Measurements from ENCODE around the gene KCTD1.

DNA sequence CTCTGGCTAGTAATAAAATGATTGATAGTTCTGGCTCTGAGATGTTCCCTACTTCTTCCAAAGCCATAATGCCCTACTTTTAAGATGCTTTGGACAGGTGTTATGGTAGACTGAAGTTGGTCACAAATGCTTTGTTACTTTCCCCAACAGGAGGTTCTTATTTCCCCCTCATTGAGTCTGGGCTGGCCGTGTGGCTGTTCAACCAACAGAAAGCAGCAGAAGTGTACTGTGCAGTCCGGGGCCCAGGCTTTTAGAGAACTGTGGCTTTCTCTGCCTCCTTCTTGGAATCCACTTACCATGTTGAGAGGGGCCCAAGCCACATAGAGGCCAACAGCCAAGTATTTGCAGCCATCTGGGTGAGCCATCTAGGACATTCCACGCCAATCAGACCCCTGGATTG, 94.2 kb downstream of the KCTD1 start:
- TF ChIP-seq, protein P1, sequence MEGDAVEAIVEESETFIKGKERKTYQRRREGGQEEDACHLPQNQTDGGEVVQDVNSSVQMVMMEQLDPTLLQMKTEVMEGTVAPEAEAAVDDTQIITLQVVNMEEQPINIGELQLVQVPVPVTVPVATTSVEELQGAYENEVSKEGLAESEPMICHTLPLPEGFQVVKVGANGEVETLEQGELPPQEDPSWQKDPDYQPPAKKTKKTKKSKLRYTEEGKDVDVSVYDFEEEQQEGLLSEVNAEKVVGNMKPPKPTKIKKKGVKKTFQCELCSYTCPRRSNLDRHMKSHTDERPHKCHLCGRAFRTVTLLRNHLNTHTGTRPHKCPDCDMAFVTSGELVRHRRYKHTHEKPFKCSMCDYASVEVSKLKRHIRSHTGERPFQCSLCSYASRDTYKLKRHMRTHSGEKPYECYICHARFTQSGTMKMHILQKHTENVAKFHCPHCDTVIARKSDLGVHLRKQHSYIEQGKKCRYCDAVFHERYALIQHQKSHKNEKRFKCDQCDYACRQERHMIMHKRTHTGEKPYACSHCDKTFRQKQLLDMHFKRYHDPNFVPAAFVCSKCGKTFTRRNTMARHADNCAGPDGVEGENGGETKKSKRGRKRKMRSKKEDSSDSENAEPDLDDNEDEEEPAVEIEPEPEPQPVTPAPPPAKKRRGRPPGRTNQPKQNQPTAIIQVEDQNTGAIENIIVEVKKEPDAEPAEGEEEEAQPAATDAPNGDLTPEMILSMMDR (conservative IDR thresholded peaks at IDR 0.05) = no peak
- TF ChIP-seq ZFX (IDR thresholded peaks at IDR 0.05) = no peak
